Epidermal melanocyte (primary cell): Measurements from ENCODE around the gene TENT4A.
"Not testable (repeated sequence)": the region's sequence is repeated elsewhere in the genome, so short reads cannot be mapped to it uniquely, and the experiment has no call there.

ENCODE experiments used
- DNase-seq: peaks from one replicate; pipeline ENCODE4 v3.0.0; 2011; ENCODE audit warnings: low spot score; ENCODE audit not compliant: insufficient read length

Gene TENT4A

DNA sequence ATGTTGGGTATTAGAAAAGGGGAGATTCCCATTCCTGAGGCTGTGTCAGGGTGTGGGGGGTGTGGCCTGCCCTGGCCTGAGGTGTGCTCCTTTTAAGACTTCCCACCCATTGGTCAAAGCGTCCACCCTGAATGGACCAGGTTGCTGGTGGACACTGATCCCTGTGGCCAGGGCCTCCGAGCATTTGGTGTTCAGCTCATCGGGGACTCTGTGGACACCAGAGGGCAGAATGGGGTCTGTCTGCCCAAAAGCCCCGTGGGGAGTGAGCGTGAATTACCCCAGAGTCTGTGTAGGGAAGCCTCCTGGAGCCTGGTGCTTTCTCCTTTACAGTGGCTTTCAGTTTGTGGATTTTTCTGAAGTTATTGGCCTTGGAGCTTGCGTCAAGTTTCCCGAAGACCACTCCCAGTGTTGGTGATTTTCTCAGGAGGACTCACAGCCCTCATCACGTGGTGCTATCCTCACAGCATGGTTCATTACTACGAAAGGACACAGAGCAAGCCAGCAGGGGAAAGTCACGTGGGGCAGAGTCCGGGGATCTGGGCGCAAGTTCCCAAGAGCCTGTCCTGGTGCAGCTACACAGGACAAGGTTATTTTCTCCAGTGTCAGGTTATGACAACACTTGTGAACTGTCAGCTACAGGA is 55.5 kb downstream of the TENT4A start:
- no peak for DNase-seq

DNA sequence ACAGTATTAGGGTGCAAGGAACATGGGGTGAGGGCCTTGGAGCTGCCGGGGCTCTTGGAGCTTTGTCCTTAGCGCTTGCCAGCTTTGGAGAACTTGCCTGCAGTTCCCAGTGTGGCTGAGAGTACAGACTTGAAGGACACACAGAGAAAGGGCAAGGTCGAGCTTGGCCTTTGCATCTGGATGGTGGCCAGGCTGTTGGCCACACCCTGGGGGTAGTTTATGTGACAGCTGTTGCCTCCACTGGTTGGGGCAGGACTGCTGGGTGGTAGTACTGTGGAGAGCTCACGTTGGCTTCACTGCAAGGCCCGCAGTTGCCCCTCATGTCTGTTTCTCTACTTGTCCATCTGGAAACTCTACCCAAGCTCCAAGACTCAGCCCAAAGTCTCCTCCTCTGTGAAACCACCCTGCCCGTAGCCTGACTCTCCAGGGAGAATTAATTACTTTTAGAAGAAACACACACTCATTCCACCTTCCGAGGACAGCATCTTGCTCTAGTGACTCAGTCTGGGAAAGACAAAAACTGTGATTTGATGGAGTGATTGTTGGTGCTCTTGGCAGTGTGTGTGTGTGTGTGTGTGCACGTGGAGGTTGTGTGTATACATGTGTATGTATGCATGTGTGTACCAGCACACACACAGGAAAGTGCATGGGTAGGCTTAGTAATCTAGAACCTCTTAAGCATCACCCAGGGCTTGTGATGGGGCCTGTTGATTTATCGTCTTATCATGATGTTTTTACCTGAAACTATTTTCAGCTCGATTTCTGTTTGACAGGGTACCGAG is 57.8 kb downstream of the TENT4A start:
- DNase-seq, result no peak

DNA sequence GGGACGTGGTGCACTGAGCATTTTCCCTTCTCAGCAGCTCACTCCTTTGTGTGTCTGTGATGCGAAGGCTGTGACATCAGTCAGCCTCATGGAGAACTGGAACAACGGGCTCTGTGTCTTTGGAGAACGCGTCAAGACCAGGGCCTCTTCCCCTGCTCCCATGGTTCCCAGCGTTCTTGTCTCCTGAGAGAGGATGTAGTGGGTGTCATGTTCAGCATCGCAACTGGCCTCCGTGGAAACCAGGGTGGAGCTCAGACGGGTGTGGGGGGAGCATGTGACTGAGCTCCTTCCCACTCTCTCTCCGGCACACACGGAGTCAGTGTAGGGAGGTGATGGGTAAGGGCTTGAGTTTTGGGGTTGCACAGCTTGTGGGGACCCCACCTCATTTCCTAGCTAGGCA is 59.7 kb downstream of the TENT4A start:
- DNase-seq, result no peak

DNA sequence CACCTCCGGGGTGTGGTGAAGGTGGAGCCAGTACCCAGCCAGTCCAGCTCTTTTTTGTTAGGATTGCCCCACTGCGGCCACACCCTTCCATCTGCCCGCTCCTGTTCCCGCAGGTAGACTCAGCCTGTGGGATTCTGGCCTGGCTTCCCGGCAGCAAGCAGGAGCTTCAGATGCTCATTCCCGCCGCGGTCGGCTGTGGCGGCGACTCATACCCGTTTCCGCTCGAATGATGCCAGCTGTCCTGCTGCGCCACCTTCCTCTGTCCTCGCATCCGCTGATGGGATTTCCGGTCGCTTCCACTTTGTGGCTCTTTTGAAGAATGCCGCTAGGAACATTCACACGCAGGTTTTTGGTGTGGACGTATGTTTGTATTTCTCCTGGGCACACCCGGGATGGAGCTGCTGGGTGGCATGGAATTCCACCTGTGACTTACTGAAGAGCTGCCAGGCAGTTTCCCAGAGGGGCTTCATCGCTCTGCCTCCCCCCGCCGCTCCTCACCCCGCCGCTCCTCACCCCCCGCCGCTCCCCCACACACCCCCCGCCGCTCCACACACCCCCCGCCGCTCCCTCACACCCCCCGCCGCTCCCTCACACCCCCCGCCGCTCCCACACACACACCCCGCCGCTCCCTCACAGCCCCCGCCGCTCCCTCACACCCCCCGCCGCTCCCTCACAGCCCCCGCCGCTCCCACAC is 60.3 kb downstream of the TENT4A start:
- no peak for DNase-seq

DNA sequence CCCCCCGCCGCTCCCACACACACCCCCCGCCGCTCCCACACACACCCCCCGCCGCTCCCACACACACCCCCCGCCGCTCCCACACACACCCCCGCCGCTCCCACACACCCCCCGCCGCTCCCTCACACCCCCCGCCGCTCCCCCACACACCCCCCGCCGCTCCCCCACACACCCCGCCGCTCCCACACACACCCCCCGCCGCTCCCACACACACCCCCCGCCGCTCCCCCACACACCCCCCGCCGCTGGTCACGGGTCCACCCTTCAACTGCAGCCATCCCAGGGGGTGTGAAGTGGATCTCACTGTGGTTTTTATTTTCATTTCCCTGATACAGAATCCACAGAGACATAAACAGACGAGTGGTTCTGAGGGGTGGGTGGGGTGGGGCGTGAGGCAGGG is 61.0 kb downstream of the TENT4A start:
- DNase-seq, result not testable (repeated sequence)

DNA sequence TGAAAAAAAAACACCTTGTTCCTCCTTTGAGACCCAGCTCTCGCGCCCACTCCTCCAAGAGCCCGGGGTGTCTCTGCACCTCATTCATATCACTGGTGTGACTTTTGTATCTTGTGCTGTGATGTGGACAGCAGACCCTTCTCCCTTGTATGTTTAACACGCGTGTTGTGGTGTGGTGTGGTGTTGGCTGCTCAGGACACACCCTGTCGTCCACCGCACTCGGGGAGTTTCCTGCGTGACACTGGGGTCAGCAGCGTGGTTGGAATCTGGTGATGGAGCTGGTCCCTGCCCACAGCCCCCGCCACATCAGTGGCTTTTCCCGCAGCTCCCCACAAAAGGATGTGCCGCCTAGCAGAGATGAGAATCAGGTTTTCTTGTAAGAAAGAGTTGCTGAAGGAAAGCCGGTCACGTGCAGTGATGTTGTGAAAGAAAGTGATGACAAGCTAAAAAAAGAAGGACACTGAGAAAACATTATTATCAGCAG is 61.5 kb downstream of the TENT4A start:
- DNase-seq, result no peak

DNA sequence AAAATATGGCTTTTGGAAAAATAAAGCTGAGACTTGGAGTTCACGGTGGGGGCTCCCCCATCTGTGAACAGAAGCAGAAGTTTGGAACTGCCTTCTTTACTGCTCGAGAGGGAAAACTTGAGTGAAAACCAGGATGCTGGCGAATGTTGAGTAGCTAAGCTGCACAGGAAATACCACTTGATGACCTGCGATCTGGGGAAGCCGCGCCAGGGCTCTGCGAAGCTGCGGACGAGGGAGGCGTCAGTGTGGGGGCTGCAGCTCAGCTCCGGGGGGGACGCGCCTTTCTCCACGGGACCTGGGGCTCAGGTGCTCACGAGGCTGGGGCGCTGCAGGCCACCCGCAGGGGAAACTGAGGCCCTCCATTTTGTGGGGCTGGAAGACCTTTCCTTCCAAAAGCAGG is 62.3 kb downstream of the TENT4A start:
- DNase-seq, result no peak

DNA sequence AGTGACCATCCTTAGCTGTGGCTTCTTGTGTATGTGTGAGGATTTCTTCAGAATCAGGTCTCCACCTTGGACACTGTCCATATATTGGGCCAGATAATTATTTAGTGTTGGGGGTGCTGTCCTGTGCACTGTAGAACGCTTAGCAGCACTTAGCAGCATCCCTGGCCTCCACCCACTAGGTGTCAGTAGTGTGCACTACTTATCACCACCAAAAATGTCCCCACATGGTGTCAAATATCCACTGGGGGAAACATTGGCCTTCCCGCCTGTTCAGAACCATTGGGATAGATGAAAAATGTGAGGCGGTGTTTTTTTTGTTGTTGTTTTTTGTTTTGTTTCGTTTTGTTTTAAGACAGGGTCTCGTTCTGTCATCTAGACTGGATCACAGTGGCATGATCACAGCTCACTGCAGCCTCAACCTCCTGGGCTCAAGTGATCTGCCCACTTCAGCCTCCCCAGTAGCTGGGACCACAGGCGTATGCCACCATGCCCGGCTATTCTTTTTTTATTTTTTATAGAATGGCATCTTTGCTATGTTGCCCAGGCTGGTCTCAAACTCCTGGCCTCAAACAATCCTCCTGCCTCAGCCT is 67.7 kb downstream of the TENT4A start:
- no peak for DNase-seq

DNA sequence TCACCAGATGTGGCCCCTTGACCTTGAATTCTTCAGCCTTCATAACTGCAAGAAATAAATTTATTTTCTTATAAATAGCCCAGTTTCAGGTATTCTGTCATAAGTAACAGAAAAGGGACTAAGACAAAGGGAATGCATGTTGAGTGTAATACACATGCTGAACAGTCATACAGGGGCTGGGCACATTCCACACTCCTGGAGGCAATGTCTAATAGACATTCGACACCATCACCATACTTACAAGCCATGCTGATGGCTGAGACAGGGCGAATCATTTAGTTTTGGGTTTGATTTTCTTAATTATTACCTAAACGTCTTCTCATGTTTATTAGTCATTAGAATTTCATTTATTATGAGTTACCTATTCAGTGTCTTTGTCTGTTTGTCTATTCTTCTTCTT is 68.5 kb downstream of the TENT4A start:
- DNase-seq, result no peak

DNA sequence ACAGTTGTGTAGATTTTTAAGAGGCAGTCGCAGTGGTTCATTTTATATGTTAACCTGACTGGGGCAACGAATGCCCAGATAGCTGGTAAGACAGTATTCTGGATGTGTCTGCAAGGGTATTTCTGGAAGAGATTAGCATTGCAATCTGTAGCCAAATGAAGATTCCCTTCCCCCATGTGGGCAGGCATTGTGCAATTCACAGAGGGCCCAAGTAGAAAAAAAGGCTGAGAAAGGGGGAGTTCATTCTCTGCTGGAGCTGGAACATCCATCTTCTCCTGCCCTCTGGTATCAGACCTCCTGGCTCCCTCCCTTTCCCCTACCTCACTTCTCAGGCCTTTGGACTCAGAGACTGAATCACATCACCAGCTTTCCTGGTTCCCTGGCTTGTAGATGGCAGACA is 70.6 kb downstream of the TENT4A start:
- no peak for DNase-seq

DNA sequence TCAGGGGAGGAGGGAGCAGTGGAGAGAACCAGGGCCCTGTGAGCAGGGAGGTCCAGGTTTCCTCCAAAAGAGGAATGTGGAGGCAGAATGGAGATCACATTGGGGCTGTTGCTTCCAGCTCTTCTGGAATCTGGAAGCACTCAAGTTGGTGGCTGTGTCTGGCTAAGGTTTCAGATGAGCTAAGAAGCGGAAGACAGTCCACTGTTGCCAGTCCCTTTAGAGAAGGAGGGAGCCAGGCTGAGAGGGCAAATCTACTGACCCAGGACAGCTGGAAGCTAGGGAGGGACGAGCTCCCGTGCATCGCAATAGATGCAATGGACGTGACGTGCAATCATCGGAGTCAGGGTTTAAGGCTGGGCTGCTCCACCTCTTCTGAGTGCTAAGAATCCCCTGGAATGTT is 71.2 kb downstream of the TENT4A start:
- DNase-seq, result no peak

DNA sequence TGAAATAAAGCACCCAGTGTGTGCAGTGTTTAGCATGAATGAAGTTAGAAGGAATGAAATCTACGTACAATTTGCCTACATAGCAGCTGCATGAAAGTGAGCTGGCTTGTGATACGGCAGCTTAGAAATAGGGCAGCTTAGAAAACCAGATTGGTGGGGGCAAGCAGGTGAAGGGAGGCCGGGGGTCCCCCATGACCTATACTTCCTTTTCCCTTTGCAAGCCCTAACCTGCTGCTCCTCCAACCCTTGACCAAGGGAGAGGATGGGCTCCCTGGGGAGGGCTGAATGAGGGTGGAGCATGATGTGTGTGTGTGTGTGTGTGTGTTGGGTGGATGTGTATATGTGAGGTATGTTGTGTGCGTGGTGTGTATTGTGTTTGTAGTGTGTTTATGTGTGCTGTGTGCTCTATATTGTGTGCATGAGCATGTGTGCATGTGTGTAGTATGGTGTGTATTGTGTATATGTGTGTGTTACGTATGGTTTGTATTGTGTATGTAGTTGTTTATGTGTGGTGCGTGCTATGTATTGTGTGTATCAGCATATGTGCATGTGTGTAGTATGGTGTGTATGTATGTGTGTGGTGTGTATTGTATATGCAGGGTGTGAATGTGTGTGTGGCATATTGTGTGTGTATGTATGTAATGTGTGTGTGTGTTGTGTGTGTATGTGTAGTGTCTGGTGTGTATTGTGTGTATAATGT is 72.1 kb downstream of the TENT4A start:
- DNase-seq, result no peak

DNA sequence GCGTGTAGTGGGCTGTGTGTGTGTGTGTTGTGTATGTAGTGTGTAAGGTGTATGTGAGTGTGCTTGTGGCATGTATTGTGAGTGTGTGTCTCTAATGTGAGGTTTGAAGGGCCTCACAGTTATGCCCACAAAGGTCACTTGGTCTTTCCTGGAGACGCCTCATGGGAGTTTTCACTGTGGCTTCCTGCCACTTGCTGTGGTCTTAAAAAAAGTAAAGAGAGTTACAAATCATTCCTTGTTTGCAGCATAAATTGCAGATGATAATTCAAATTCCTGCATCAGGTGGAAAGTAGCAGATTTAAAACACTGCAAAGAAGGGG is 72.6 kb downstream of the TENT4A start:
- DNase-seq, result no peak

DNA sequence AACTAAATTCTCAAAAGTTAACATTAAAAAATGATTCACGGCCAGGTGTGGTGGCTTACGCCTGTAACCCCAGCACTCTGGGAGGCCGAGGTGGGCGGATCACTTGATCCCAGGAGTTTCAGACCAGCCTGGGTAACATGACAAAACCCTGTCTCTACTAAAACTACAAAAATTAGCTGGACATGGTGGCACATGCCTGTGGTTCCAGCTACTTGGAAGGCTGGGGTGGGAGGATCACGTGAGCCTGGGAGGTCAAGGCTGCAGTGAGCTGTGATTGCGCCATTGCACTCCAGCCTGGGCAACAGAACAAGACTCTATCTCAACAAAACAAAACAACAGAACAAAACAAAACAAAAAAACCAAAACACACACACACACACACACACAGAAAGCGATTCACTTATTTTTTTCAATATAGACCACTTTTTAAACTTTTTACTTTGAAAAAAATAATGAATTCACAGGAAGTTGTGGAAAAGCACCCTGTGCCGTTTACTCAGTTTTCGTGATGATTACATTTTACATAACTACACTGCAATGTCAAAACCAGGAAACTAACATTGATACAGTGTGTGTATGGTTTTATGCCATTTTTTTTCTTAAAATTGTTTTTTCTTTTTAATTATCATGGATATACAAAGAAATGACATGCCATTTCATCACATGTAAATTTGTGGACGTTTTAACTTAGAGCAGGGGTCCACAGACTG is 73.7 kb downstream of the TENT4A start:
- no peak for DNase-seq

DNA sequence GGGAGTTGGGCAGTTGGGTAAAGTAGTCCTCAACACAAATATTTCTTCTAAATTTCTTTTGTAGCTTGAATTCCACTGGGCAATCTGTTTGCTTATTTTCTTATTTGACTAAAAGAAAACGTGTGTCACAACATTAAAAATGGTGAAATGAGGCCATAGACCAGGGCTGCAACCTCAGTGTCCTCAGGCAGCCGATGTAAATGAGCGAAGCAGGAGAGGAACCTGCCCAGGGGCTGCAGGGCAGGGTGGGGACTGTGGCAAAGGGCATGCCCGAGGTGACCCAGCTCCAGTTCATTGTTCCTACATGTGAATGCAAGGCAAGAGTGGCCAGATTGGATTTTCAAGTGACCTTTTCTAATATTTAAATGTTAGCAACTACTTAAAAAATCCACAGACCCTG is 74.7 kb downstream of the TENT4A start:
- DNase-seq, result no peak

DNA sequence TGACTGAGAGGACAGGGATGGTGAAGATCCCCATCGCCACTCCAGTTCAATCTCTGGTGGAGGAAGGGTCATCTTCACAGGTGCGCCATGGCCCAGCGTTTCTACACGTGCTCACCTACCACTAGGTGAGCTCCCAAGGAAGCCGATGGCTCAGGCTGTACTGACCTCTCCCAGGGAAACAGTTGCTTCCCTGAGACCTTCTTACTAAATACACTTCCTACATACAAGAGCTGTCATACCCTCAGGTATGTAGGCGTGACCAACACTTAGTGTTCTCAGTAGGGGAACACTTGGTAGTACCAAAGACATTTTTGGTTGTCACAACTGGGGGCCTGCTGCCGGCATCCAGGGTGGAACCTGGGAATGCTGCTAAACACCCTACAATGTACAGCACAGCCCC is 75.2 kb downstream of the TENT4A start:
- DNase-seq, result no peak

DNA sequence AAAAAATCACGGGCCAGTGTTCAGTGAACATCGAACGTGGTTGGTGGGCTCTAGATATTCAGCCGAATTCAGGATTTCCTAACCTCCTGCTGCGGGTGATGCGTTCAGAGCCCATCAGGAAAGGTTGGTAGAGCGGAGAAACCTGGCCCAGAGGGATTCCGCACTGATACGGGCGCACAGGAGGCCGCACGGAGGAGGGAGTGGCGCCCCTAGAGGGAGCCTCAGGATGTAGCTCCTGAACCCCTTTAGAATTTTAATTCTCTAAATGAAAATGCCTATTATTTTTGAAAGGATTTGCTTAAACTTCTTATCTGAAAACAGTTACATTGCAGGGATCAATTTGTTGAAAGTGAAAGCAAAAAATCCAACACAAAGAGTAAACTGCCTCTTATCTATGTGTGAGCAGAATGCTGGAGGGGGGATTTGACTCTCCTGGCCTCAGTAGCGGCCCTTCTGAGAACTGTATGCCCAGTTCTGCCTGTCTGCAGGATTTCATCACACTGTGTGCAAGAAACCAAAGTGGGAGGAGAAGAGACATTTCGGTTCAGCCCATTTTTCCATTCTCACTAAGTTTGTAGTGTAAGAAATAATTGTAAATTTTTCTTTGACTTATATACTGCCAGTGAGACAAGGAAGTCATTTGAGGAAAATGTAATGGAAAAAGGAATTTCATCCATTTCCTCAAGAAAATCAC is 75.9 kb downstream of the TENT4A start:
- no peak for DNase-seq

DNA sequence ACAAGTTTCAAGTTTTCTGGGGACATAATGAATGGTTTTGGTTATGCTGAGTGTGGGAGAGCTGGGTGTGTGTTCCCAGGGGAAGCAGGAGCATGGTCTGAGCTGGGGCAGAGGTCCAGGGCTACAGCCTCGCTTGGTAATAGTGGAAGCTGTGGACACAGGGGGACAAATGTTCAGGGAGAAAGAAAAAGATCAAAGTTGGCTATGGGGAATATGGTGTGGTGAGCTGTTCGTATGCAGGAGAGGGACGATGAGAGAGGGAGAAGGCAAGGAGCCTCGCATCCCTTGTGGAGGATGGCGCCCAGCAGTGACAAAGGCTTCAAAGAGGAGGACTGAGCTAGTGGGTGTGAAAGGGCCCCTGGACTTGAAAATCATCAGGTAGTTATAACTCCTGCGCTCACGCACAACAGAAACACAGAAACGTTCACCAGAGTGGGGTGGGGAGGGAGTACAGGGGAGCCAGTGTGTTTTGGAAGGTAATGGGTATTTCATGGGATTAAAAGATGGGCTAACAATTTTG is 77.2 kb downstream of the TENT4A start:
- no peak for DNase-seq

DNA sequence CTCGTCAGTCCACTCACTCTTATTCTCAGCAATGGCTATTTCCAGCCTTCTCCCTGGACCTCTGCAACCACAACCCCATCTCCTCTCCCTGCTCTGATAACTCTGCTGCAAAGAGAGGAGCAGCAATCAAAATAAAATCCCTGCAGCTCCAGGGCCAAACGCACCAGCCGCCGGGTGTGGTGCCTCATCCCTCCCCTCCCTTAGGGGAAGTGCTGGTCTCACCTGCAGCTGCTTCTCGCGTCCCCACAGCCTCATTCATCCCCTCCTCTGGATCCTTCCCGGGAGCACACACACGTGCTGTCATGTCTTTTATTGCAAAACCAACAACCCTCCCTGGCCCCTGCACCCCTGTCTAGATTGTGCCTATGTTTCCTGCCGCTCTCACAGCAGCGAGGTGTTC is 77.8 kb downstream of the TENT4A start:
- DNase-seq, result no peak

DNA sequence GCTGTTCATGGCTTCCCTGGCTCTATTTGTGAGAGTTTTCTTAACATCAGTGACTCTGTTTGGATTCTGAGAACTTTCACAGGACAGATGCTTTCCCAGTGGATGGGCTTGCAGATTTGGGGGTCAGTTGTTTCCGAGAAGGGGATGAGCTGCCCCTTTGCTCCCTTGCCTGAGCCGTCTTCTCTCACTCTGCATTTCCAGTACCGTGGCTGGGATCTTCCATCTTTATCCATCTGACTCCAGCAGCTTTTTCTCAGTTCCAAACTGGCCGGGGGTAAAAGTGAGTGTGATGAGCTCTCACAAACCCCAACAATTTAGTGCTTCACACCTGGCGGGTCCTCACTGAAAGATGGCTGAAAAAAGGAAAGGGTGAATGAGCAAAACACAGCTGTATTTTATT is 79.1 kb downstream of the TENT4A start:
- no peak for DNase-seq
